GDM1 (cell line): ENCODE measurements around the gene PRM1.

Experiments
- DNase-seq: peaks from one replicate; lab custom pipeline; 2025; lab: John Stamatoyannopoulos, UW

Gene PRM1

DNA sequence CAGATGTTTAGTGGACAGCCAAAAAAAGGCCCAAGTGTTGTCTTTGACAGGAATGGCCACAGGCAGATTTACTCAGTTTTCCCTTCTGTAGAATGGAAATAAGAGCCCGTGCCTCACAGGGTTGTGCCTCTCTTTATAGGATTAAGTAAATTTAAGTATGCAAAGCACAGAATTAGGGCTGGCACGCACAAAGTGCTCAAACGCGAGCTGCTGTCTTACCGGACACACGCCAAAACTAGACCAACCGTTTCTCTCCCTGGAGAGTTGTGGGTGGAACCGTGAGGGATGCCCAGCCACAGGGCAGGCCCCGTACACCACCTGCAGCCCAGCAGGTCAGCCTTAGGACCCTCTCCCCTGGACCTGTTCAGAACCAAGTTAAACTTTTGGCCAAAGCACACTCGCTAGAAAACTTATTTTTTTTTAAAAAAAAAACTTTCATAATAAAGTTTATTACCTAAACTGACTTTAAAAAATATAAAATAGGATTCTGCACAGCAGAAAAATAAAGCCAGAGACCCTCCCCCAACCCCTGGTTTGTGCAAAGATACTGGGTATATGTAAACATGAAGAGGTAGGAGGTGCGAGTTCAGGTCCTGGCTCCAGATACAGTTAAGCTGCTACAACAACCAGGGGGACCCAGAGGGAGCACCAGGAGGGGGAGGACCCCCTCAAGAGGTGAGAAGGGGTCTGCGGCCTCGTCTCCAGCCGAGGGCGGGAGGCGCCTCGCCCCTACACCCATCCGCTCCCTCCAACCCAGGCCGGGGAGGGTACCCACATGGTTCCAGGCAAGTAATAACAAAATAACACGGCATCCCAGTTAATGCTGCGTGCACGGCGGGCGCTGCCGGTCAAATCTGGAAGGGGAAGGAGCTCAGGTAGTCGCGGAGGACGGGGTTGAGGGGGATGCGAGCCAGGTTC is 26.9 kb downstream of the PRM1 start:
- no peak for DNase-seq

DNA sequence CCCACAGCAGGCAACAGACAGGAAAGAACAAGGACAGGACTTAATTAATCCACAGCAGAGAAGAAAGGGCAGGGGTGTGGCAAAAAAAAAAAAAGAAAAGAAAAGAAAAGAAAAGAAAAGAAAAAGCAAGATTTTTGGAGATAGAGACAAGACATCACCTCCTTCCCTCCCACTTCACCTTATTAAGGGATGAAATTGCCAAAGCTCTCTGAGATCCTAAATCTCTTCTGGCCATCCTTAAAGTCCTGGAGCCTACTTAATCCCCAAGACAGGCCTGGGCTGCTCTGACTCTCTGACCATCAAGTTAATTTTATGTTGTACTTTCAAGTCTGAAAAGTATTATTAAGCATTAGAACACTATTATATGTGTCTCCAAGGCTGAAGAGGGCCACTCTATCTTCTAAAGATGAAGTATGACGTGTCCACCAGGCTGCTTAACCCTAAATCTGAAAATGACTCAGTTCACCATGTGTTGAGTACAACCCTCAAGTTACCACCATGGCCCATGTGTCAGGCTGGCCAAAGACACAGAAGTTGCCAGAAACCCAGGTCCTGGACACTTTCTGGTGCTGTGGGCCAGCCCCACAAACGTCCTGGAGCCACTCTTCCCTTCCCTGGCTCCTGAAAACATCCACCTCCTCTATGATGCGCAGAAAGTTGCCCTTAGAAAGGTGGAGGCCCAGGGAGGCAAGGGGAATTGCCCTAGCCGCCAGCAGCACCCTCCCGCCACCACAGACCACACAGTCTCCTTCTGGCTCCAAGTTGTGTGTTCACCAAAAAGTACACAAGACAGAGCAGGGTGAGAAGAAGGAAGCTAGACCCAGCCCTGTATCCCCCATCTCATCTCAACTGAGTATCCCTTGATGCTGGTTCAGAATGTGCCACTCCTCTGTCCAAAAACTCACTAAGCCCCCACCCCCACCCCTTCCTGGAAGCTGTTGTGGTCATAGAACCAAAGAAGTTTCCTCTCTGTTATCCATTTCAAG is 27.8 kb downstream of the PRM1 start:
- no peak for DNase-seq

GRCh38 chr16:11252482-11252931 is 28.6 kb downstream of the PRM1 start:
- no peak for DNase-seq

DNA sequence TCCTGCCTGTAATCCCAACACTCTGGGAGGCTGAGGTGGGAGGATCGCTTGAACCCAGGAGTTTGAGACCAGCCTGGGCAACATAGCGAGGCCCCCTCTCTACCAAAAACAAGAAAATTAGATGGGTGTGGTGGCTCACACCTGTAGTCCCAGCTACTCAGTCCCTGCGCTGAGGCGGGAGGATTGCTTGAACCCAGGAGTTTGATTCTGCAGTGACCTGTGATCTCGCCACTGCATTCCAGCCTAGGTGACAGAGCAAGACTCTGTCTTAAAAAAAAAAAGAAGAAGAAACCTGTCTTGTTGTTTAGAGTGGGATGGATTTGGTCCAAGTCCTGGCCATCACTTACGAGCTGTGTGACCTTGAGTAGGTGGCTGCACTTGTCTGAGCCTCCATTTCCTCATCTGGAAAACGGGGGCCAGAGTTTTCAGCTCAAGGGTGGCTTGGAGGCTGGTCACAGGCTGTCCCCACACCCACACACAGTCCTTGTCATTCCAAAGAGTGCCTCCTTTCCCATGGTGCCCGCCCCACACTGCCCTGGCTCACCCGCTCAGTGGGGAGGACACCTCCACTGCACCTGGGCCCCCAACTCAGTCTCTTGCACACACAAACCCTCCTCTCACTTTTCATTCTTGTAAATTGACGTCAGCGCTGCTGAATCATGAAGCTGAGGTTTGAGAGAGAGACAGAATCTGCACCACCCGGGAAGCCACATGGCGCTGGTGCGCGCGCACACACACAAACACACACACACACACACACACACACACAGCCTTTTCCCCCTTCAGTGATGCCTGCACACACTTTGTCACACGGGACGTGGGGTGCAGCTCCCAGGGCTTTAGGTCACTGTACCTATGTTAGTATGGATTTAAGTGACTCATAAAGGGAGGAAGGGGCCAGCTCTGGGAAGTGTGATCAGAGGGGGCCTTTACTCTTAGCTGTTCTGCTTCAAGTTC is 29.3 kb downstream of the PRM1 start:
- DNase-seq = no peak

GRCh38 chr16:11250786-11251524 is 30.2 kb downstream of the PRM1 start:
- no peak for DNase-seq

DNA sequence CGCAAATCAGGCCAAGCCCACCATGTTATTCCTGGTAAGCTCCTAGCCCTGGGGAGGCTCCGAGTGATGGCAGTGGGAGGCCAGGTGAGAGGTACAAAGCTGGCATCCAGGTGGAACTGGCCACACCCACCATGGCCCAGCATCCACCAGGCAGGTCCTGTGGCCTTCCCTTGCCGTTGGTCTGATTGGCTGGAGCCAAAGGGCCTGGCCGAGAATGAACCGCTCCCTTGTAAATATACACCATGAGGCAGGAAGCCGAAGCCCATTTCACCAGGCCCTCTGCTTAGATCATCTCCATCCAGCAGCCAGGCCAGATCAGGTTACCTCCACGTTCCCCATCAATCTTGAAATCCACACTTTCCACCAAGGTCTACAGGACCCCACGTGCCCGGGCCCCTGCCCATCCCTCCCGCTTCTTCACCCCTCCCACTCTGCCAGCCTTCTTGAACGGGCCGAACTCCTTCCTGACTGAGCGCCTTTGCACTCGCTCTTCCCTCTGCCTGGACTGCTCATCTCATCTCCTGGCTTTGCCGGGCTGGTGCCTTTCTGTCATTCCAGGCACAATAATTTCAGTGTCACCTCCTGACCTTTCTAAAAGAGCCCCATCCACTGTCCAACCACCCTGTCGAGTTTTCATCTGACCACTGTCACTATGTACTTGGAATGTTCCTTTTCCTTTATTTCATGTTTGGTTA is 30.9 kb downstream of the PRM1 start:
- DNase-seq = no peak

DNA sequence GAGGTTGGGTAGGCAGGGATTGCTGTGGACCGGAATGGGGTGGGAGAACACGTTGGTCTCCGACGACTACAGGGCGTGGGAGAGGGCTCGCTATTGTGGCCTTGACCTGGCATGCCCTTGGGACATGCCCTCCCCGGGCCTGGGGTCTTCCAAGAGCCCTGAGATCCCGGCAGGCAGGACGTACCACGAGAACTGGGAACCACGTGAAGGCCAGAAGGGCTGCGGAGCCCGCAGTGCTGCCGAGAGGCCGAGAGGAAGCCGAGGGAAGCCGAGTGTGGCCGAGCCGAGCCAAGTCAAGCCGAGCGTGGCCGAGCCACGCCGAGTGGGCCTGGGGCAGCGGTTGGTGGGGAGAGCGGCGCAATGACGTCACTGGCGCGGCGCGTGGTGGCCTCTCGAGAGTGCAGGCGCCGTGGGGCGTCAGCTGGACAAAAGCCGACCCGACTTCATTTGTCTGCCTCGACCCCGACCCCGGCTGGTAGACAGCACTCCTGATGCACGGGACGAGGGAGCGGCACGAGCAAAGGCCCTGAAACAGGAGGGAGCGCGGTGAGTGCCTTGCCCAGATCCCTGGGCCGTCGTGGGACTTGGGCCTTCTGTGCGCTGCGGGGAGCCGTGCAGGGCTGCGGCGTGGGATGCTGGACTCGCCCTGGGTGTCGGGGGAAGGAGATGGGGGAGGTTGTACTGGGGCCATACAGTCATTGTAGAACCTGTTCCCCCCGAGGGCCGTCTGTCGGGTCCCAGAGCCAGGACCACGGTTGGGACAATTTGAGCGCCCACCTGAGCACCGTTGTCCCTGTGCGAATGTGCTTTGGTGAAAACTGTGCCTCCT is 31.7 kb downstream of the PRM1 start:
- no peak for DNase-seq

- no peak for DNase-seq
These were observed 33.0 kb downstream of the PRM1 start for GRCh38 chr16:11248133-11248532.

DNA sequence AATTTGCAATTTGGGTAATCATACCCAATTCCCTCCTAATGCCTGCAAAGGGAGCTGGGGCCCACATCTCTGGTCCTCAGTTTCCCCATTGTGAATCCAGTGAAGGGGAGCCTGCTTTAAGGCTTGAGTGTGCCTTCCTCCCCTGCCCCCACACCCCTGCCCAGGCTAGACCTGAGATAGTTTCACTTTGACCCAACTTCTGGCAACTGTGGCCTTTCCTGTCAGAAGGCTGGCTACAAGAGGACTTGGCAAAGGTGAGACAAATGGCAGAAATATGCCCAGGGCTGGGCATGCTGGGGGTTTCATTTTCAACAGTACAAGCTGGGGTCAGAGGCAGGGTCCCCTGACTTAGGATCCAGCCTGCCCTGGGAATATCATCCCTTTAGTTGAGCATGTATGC is 35.1 kb downstream of the PRM1 start:
- DNase-seq = no peak

DNA sequence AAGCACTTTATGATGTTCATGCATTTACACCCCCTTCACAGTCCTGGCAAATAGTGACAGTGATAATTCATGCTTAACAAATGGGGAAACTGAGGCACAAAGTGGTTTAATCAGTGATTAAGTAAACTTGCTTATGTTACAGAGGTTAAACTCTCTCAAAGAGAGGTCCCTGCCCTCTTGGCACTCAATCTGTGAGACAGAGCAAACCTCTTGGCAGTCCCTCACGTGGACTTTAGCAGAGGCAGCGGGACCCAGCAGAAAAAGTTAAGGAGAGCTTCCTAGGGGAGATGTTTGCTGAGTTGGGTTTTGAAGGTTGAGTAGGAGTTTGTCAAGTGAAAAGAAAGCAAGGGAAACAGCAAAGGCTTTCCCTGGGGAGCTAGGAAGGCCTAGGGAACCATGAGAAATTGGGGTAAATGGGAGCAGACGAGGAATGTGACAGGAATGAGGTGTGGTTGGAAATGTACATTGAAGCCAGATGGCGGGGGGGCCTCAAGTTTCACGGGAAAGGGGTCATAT is 35.9 kb downstream of the PRM1 start:
- DNase-seq = no peak

DNA sequence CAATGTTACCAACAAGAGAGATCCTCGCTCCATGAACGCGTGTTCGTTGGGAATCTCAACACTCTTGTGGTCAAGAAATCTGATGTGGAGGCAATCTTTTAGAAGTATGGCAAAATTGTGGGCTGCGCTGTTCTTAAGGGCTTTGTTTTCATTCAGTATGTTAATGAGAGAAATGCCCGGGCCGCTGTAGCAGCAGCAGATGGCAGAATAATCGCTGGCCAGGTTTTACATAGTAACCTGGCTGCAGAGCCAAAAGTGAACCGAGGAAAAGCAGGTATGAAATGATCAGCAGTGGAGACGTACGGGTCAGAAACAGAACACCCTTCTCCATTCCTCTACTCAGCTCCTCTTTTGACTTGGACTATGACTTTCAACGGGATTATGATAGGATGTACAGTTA is 38.5 kb downstream of the PRM1 start:
- DNase-seq = no peak

- no peak for DNase-seq
These were observed 39.5 kb downstream of the PRM1 start for GRCh38 chr16:11241480-11242204.

DNA sequence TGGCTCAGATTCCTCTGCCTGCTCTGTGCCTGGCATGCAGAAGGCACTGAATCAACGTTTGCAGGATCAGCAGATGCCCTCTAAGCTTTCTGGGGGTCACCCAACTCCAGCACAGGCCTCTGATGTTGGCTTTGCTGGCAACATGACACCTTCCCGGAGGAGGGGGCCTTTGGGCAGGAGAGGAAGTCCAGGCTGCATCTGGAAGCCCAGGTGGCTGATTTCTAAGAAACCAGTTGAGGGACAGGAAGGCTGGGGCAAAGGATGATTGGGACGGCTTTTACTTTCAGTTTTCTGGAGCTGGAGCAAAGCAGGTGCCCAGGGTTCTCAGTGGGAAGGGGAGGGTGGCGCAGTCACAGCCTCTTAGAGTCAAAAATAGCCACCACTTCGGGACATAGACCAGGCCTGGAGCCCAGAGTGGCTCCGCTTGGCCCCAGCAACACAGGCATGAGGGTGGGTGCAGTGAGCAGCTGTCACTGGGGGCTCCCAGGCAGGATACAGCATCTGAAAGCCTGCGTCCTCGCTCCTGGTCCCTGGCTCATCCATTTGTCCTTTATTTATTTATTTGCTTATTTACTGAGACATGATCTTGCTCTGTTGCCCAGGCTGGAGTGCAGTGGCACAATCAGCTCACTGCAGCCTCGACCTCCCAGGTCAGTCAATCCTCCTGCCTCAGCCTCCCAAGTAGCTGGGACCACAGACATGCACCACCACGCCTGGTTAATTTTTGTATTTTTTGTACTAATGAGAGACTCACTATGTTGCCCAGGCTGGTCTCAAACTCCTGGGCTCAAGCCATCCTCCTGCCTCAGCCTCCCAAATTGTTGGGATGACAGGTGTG is 40.3 kb downstream of the PRM1 start:
- no peak for DNase-seq

GRCh38 chr16:11239644-11240632 is 41.2 kb downstream of the PRM1 start:
- DNase-seq = no peak

DNA sequence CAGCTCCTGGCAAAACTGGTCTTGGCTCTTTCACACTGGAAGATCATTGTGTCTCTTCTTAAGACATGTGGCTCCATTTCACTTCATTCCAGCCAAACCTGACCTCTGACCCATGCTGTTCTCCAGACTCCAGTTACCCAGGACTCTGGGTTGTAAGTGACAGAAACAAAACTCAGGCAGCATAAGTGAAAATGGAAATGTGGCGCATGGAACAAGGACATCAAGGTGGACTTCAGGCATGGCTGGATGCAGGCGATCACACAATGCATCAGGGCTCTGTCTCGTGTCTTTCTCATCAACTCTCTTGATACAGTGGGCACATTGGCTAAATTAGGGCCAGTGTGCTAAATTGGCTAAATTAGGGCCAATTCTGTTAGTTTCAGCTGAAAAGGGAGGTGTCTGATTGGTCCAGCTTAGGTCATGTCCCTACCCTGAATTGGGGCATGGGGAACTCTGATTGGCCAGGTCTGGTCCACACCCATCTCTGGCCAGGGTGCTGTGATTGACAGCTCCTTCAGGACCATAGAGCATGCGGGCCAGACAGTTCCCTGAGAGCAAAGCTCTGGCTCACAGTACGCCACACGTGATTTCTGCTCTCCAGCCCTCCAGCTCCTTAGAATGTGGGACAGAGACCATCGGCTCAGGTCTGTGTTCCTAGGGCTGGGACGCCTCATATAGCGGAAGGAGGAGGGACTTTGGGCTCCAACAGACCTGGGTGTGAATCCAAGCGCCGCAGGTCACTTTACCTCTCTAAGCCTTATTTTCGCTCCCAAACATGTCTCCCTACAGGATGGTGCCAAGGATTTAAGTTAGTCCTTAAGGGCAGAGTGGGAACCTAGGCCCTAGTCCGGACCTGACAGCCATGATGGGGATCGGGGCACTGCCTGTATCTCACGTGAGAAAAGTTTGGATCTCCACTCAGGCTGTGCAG is 42.6 kb downstream of the PRM1 start:
- DNase-seq = no peak
